NCI-H82 treated with DMSO at 0.1 percent for 48 hours (cell line): Measurements from ENCODE around the gene HPS5.
"Not testable (repeated sequence)": the region's sequence is repeated elsewhere in the genome, so short reads cannot be mapped to it uniquely, and the experiment has no call there.

ENCODE experiments used
- DNase-seq: peaks from one replicate; lab custom pipeline; 2025; ENCODE audit not compliant: unreplicated experiment; lab: John Stamatoyannopoulos, UW

Gene HPS5

GRCh38 chr11:18277565-18278271 is 44.2 kb downstream of the HPS5 start:
- no peak for DNase-seq

DNA sequence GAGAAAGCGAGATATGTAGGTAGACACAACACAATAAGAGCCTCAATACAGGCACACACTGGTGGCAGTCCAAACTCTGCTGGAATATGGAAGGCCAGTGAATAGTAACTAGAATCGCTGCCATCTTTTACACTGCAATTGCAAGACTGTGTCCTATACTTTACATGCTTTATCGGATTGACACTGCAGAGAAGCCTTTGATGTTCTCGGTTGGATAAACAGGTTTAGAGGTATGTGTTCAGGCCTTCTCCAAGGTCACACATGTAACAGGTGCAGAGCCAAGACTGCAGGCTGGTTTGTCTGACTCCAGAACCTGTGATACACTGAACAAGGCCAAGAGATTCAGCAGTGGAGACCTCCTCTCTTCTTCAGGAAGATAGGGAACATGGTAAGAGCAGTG is 50.7 kb downstream of the HPS5 start:
- DNase-seq = no peak

DNA sequence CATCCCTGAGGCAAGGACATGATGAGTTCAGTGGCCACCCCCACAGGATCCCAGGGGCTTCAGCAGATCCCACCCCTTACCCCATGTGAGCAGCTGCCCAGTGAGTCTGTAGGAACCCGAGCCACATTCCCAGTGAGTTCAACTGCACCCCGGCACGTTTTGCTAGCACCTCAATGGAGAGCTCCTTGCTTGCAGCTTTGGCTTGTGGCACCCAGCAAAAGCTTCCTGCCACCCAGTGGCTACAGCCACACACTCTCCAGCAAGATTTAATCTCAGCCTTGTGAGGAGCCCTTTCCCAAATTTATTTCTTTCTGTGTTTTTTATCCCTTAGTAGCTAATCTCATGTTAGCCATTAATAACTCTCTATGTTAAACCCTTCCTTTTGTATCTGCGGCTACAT is 51.8 kb downstream of the HPS5 start:
- no peak for DNase-seq

DNA sequence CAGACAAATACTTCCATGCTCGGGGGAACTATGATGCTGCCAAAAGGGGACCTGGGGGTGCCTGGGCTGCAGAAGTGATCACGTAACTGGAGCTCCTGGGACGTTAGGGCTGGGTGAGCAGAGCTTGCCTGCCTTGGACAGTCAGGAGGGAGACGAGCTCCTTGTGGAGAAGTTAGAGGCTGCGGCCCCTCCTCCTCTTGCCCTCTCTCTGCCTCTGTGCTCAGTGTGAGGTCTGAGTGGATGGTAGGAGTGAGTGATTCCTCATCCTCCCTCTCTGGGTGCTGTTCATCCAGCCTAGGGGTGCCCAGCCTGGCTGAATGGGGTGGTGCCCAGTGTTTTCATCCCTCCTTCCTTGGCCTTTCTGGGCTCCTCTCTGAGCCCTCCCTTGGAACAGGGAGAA is 52.7 kb downstream of the HPS5 start:
- DNase-seq = not testable (repeated sequence)

- DNase-seq = not testable (repeated sequence)
Observed at GRCh38 chr11:18267335-18268133, 54.4 kb downstream of the HPS5 start.

GRCh38 chr11:18265949-18266348 is 56.0 kb downstream of the HPS5 start, which contains the start of gene SAA1:
SAA1 (plus strand) TSS chr11:18266264; CDS start chr11:18266888, 624 bp downstream.
- no peak for DNase-seq

DNA sequence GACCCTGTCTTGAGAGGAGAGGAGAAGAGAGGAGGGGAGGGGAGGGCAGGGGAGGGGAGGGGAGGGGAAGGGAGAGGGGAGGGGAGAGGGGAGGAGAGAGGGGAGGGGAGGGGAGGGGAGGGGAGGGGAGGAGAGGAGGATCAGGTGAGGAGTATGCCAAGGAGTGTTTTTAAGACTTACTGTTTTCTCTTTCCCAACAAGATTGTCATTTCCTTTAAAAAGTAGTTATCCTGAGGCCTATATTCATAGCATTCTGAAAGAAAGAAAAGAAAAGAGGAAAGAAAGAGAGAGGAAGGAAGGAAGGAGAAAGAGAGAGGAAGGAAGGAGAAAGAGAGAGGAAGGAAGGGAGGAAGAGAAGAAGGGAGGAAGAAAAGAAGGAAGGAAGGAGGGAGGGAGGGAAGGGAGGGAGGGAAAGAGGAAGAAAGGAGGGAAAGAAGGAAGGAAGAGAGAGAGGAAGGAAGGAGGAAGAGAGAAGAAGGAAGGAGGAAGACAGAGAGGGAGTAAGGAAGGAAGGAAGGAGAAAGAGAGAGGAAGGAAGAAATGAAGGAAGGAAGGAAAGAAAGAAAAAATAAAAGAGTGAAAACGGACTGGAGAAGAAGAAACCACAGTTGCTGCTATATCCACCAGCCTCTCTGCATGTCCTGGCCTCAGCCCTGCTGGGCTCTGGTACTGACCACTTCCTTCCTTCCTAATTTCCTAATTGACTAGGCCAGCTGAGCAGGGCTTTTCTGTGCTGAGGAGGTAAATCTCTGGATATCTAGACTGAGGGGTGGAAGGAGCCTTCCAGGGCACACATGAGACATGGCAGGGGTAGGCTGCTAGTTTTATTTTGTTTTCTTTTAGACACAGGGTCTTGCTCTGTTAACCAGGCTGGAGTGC is 57.0 kb downstream of the HPS5 start:
- no peak for DNase-seq

GRCh38 chr11:18264035-18264434 is 57.9 kb downstream of the HPS5 start:
- no peak for DNase-seq

GRCh38 chr11:18262681-18263350 is 59.1 kb downstream of the HPS5 start:
- DNase-seq = not testable (repeated sequence)

GRCh38 chr11:18261721-18262120 is 60.2 kb downstream of the HPS5 start:
- no peak for DNase-seq

GRCh38 chr11:18259259-18259658 is 62.7 kb downstream of the HPS5 start:
- no peak for DNase-seq

- DNase-seq = no peak
Observed at GRCh38 chr11:18254781-18255361, 67.1 kb downstream of the HPS5 start.

DNA sequence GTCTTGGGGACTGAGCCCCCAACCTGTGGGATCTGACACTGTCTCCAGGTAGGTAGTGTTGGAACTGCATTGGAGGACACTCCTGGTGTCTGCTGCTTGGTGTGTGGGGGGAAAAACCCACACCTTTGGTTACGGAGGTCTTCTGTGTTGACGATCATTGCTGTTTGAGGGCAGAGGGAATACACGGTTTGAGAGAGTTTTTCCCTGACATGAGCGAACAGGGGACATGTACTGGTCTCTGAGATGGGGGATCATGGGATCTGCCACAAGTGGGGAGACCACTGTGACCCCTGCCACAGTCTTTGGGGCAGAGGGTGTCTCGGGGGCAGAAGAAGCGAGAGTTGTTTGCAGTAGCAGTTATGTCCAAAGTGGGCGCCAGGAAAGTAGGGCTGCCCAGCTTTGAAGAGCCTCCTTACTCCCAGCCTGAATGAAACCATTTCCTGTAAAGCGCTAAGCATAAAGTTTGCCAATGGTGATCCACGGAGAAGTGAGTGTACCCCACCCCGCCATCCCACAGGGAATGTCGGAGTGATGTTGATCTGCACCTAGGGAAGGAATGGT is 68.1 kb downstream of the HPS5 start:
- no peak for DNase-seq

DNA sequence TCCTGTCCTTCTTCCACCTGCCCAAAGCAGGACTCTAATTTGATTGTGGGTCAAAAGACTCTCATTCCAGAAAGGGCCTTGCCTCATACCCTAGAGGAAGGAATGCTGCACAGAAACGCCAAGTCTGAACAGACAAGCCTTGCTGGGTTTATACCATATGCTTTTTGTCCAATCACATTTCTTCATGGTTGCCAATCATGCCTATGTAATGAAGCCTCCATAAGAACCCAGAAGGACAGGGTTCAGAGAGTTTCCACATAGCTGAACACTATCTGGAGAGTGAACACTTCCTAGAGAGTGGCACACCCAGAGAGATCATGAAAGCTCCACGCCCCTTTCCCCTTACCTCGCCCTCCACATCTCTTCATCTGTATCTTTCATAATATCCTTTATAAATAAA is 68.7 kb downstream of the HPS5 start:
- no peak for DNase-seq

DNA sequence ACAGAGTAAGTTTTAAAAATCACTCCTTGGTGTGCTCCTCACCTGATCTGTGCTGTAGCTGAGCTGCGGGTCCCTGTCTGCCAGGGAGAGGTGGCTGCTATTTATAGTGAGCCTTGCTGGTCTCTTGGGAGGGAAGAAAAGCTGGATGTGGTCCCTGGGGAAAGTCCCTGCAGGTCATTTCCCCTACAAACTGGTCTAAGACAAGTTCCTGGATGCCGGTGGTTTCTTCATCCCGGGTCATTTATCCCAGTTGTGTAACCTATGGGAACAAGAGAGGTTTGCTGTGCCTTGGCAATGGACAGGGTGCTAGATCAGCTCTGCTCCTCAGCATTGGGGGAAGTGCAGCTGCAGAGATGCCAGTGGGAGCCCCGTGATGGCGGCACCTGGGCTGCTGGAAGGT is 73.4 kb downstream of the HPS5 start, which contains the start of gene SAA2:
Gene SAA2 (minus strand): TSS at position 108 of the 400 bp plus-strand sequence. CDS start 657 bp downstream, outside the sequence.
- DNase-seq = no peak

DNA sequence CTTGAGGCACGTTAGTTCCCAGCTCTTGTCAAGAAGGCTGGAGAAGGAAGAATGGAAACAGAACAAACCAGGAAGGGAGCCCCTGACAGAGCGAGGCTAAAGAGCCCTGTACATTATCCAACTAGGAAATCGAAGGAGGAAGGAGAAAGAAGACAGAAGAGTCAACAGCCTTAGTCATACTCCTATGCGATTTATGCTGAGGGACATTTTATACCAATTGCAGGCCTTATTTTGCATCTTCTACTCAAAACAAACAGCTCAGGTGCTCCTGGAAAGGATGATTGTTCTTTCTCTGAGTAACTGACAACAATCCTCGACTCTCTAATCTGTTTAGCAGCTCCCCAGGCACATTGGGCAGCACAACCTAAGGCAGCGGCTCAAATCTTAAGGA is 74.8 kb downstream of the HPS5 start:
- DNase-seq = not testable (repeated sequence)

DNA sequence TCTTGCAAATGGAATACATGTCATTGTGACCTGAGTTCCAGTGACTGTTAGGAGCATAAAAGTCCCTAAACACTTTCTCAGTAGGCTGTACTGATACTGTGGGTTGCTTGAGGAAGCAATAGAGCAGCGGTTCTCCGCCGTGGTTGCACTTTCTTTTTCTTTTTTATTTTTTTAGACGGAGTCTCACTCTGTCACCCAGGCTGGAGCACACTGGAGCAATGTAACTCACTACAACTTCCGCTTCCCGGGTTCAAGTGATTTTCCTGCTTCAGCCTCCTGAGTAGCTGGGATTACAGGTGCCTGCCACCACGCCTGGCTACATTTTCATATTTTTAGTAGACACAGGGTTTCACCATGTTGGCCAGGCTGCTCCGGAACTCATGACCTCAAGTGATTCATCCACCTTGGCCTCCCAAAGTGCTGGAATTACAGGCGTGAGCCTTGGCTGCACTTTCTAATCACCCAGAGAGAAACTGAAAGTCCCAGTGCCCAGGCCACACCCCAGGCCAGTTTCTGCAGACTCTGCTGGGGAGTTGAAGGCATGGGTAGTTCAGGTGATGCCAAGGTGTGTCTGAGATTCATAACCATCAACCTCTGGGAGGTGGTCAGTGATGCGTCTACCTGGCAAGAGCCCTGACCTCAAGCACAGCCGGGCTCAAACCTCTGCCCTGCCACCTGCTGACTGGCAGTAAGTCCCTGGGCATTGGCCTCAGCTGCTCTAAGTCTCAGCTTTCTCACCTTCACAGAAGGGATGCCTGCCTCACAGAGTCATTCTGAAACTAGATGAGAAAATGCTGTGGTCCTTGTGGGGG is 75.4 kb downstream of the HPS5 start:
- not testable (repeated sequence) for DNase-seq

DNA sequence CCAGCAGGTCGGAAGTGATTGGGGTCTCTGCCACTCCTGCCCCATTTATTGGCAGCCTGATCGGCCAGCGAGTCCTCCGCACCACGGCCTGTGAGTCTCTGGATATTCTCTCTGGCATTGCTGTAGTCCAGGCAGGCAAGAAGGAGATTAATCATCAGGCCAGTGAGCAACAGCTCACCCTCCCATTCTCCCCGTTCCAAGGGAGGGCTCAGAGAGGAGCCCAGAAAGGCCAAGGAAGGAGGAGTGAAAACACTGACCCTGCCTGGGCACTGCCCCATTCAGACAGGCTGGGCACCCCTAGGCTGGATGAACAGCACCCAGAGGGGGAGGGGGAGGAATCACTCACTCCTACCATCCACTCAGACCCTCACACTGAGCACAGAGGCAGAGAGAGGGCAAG is 76.5 kb downstream of the HPS5 start:
- no peak for DNase-seq

DNA sequence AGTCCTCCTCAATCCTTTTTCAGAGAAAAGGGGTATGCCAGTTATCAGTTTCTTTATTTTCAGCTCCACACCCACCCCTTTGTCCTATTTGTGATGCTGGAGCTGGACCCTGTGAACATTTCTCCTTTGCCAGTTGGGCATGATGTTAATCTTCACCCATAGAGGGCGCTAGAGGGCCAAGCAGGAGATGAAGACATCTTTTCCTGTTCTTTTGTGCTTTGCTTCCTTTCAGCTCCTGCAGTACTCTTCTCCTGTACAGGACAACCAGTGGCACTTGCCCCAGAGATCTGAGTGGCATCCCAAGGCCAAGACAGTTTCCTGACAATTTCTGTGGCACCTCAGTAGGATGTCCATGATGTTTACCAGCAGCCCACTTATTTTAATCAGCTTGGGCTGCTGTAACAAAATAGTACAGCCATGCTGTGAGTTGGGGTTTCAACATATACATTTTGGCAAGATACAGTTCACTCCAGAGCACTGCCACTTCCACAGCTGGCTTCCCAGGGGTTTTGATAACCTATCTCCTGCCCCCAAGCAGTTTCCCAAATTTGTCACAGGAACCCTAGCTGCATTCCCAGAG is 78.1 kb downstream of the HPS5 start:
- DNase-seq = peak; percentile 24
